LHCN-M2 (cell line): ENCODE results near the gene DCDC2B. TPM values are rescaled to one million over a fixed set of nuclear protein-coding genes. Genes with fewer than 3 reads are reported as not detected.
"Not testable (repeated sequence)": the region's sequence is repeated elsewhere in the genome, so short reads cannot be mapped to it uniquely, and the experiment has no call there.

Experiments used
- DNase-seq: peaks from one replicate; pipeline ENCODE4 v3.0.0-alpha.2; 2012; ENCODE audit warnings: low read depth
- polyA plus RNA-seq: library from polyadenylated mRNA; unstranded; fragments of >200 nt; gene quantifications from one replicate; pipeline ENCODE4 v1.2.1, GENCODE V29; 2012; ENCODE audit warnings: missing spikeins
- total RNA-seq: library from RNA; depleted of rRNA; stranded (reverse); fragments of >200 nt; gene quantifications from 2 replicates; pipeline ENCODE4 v1.2.3, GENCODE V29; 2014; rRNA removed

Gene DCDC2B
- not detected in 2 replicates for total RNA-seq
- 0.05 TPM for polyA plus RNA-seq

DNA sequence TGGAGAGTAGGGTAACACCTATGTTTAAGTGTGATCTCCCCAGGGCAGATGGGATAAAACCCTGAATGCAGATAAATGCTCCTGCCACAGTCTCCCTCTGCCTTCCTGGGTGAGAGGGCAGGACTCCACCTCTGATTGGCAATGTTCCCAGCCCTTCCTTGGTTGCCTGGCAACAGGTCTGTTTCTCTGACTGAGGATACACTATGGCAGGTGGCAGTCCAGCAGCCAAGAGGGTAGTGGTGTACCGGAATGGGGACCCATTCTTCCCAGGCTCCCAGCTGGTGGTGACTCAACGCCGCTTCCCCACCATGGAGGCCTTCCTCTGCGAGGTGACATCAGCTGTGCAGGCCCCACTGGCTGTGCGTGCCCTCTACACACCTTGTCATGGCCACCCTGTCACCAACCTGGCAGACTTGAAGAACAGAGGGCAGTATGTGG, at the start of gene DCDC2B:
DCDC2B (plus strand) TSS at position 199 of the 438 bp plus-strand sequence; CDS start at position 204, 5 bp downstream.
- DNase-seq, result peak; percentile 94

DNA sequence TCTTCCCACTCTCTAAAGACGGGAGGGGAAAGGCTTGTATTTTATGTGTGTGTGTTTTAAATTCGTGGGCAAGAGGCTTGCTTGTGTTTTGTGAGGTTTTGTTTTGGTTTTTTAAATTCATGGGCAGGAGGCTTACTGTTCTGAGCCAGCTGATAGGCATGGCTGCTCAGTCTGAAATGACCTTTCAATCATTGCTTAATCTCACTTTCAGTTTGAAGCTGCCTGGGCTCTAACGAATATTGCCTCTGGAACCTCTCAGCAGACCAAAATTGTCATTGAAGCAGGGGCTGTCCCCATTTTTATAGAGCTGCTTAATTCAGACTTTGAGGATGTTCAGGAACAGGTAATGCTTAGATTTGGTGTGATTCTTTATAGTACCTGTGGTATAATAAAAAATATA, 49.7 kb upstream of the DCDC2B start:
- DNase-seq, result no peak

DNA sequence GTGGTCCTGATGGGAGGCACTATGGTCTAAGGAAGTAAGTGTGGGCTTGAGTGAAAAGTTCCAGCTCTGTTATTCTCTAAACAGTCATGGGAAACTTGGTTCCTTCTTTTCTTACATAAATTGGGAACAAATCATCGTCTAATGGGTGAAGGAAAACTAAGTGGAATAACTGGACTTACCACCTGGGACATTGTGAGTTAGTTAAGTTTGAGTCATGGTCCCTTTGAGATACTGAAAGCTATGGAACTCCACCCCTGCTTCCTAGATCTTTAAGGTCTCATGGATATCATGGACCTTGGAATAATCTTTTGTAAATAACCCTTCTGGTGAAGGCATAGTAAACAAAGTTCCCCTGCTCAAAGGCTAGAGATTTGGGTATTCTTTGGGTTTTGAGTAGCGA, 45.5 kb upstream of the DCDC2B start:
- no peak for DNase-seq

DNA sequence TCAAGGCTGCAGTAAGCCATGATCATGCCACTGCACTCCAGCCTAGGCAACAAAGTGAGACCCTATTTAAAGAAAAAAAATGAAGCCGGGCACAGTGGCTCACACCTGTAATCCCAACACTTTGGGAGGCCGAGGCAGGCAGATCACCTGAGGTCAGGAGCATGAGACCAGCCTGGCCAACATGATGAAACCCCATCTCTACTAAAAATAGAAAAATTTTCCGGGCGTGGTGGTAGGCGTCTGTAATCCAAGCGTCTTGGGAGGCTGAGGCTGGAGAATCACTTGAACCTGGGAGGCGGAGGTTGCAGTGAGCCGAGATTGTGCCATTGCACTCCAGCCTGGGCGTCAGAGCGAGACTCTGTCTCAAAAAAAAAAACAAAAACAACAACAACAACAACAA, 43.3 kb upstream of the DCDC2B start:
- DNase-seq, result not testable (repeated sequence)

DNA sequence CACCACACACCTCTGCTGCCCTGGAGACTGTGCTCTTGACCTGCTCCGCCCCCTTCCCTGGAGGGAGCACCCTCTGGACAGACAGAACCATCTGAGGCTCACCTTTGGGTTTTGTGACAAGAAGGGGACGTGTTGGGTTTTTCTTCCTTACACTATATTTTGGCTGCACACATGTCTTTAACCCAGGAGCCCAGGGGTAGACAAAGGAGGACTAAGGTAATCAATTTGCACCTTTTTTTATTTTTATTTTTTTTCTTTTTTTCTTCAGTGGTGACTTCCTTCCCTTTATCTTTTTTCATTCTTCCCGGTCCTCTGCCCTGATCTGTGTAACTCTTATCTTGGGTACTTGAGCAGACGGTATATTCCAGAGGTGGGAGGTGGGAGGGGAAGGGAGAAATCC, 37.9 kb upstream of the DCDC2B start:
- no peak for DNase-seq

DNA sequence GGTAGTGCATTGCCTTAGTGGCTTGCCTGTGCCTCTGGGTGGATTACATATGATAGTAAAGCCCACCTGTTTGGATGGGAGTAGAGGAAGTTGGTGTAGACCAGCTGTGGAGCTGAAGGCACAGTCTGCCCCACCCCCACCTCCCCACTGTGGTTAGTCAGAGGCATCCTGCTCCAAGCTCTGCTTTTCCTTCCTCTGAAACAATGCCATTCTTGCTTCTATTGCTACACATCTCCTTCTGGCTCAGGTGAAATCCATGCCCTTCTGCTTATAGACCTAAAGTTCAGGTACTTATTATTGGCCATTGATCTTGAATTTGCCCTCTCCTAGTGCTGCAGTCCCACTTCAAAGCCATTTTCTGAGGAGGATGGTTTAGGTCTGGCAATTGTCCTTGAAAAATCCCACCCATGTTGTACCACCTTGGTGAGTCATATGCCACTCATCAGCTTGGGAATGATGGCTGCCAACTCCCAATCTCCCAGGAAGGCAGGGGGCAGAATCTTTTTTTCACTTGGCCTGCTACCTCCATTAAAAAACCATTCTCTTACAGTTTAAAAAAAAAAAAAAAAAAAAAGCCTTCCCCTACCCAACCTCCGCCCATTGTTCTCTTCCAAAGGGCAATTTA, 36.2 kb upstream of the DCDC2B start:
- DNase-seq, result peak; percentile 42

DNA sequence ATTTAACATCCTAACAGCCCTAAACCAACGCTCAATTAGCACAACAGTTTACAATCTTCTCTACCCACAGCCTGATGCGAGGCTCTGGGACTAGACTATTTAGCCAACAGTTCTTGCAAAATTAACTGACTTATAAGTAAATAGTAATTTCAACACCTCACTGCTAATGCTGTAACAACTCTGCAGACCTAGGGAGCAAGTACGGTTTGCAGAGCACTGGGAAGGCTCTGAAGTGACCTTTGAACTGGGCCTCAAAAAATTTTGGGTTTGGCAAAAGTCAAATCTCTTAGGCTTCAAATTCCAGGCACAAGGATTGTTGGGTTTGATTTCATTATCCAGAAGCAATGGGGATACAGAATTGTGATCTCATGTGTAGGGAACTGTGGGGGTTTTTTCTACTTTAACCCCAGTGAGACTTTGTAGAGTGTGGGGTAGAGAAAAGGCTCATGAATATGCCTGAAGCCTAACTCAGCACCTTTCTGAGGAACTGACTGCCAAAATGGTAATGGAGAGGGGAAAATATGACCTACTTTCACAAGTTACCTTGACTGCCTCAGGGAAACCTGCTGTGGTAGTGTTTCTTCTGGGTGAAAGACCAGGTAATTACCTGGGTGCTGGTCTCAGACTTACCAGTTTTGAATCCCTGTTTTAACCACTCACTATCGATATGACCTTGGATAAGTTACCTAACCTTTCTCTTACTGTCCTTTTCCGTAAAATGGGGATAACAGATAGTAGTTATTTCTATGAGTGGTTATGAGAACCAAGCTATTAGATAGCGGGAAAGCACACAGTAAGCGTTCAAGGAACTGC, 30.3 kb upstream of the DCDC2B start:
- DNase-seq, result no peak

DNA sequence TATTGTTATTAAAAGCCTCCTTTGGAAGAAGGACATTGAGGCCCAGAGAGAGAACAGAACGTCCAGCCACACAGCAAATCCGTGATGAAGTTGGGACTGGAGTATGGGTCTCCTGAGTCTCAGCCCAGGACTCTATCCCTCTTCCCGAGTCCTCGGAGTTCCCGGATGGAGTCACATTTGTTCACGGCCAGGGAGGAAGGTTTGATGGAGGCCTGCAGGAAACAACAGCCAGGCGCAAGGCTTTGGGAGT, 29.8 kb upstream of the DCDC2B start:
- no peak for DNase-seq

DNA sequence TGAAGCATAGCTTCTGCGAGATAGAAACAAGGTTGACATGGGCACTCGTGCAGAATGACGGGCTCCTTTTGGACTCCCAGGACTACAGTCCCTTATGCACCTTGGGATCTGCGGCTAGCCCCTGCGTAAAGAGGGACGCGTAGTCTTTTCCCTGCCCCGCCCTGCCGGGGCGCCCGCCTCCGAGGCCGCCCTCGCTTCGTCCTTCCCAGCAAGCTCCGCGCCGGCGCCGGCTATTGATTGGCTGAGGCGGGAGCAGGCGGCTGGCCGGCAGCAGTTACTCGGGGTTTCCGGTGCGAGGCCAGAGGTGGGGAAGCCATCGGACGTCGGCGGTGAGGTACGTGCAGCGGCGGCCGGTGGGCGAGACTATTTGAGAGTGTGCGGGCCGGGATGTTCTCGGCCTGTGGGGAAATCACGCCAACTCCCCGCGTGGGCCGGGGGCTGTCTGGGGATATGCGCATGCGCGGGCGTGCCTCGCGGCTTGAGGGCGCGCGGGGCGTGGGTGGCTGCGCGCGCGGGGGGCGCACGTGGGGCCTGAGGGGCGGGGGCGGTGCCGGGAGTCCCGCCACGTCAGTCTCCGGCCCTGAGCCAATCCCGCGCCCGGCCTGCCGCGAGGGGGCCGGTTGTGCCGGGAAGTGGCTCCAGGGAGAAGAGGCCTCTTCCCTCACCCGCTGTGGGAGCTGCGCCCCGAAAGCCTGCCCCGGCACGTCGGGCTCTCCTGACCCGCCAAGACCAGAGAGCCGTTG, 29.3 kb upstream of the DCDC2B start, which contains the start of gene TXLNA:
TXLNA (plus strand) TSS at position 233 of the 743 bp plus-strand sequence. CDS start 671 bp downstream, outside the sequence.
- peak; percentile 88 for DNase-seq

DNA sequence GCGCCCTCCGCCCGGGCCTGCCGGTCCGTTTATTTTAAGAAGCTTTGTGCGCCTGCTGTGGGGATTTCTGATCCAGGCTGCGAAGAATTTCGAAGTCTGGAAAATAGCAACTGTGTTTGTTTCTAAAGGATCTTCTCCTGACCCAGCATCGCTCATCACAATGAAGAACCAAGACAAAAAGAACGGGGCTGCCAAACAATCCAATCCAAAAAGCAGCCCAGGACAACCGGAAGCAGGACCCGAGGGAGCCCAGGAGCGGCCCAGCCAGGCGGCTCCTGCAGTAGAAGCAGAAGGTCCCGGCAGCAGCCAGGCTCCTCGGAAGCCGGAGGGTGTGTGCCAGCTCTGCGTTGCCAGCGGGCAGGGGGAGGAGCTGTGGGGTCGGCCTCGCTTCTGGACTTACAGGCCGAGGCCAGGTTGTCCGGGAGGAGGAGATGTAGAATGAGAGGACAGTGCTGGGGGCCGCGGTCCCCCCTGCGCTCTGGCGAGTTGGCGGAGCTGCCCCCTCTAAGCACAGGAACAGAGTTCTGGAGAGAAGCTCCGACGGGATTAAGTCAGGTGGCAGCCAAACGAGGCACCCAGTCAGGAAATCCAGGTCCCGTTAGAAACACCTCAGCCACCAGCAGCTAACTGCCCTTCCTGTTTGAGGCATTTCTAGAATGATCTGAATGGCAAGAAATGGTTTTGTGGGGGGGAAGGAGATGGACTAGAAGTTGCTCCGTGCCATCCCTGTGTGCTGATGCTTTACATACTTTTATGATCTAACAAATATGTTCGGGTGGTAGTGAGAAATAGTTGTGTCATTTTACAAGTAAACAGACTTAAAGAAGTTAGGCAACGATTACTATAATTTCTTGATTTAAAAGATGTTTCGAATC, 28.5 kb upstream of the DCDC2B start:
- DNase-seq, result peak; percentile 51

DNA sequence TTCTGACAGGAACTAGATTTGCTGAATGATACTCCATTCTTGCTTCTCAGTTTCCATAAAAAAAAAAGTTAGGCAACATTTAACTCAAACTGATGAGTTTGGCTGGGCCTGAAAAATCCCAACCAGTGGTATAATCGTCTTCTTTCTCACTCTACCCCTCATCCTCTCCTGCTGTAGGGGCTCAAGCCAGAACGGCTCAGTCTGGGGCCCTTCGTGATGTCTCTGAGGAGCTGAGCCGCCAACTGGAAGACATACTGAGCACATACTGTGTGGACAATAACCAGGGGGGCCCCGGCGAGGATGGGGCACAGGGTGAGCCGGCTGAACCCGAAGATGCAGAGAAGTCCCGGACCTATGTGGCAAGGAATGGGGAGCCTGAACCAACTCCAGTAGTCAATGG, 27.8 kb upstream of the DCDC2B start:
- DNase-seq, result no peak

DNA sequence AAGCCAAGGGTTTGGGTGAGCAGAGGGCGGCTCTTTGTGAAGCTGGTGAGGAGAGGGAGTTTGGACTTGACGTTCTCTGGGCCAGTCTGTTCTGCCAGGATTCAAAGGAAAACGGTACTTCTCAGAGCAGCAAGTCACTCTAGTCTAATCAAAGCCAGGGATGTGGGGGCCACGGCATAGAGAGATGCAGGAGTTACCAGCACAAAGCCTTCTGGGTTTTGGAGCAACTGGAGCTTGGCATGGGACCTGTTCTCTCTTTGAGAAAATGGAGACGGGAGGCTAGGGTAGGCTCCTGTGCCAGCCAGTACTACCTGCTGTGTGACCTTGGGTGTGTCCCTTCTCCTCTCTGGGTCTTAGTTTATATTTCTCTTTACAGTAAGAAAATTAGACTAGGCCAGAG, 27.3 kb upstream of the DCDC2B start:
- DNase-seq, result no peak

DNA sequence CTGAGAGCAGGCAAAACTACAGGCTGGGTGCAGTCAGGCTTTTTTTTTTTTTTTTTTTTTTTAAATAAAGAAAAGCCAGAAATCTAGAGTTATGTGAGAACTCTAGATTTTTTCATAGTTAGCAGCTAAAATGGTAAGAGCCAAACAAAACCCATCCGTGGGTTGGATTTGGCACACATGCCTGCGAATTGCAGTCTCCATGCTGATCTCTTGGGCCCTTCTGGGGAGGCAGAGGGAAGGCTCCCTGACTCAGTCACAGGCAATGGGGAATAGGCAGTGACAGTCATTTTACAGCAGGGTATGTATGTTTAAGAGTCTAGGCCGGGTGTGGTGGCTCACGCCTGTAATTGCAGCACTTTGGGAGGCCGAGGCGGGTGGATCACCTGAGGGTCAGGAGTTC, 26.8 kb upstream of the DCDC2B start:
- no peak for DNase-seq

DNA sequence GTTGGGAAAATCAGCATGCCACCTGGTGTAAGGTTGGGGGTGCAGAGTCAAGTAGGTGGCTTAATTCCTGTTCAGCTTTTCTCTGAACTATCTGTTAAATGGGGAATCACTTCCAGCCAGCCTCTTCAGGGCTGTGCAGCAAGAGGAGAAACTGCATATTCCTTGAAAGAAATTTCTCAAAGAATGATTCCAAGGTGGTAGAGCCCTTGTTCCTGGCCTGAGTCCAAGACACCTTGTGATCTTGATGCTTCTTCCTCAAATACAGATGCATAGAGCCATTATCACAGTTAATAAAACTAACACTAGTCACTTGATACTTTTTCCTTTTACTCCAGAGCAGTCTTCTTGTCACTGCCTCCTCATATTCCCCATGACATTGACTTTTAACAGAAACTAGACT, 24.2 kb upstream of the DCDC2B start:
- DNase-seq, result no peak

DNA sequence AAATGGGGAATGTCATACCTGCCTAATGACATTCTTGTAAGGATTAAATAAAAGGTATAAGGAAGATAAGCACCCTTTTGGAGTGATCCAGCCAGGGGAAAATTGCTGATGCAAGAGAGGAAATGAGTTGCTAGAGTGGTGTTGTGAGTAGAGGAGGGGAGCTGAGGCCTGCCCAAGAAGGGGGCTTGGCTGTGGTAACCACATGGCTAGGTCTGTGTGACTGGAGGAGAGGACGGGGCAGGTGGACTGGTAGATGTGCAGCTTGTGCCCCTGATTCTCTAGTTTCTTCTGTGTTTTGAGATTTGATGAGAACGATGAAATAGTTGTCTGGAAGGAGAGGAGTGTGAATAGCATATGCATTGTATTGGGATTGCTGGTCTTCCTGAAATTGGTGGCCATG, 22.8 kb upstream of the DCDC2B start:
- no peak for DNase-seq

DNA sequence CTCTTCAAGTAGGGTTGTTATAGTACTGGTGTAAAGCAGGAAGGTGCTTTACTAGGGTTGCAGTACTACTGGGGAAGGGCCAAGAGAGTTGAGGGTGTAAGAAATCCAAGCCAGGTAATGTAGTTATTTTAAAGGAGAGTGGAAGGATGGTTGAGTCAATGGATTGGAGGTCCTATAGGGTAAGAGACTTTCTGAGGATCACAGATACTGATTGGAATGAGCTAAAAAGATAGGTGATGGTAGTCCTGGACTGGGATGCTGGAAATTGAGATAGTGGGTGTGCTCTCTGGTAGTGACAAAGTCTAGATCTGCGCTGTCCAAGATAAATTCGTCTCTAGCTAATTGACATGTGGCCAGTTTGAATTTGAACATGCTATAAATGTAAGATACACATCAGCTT, 22.4 kb upstream of the DCDC2B start:
- DNase-seq, result no peak

DNA sequence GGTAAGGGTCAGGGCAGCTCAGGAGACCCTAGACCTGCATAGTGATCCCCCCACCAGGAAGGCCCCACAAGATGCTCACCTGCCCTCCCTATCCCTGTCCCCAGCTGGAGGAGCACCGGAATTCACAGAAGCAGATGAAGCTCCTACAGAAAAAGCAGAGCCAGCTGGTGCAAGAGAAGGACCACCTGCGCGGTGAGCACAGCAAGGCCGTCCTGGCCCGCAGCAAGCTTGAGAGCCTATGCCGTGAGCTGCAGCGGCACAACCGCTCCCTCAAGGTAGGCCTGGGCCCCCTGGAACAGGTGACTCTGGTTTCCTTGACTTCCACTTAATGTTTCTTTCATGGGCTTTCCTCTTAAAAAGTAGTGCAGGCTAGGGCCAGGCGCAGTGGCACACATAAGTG, 21.0 kb upstream of the DCDC2B start:
- no peak for DNase-seq

DNA sequence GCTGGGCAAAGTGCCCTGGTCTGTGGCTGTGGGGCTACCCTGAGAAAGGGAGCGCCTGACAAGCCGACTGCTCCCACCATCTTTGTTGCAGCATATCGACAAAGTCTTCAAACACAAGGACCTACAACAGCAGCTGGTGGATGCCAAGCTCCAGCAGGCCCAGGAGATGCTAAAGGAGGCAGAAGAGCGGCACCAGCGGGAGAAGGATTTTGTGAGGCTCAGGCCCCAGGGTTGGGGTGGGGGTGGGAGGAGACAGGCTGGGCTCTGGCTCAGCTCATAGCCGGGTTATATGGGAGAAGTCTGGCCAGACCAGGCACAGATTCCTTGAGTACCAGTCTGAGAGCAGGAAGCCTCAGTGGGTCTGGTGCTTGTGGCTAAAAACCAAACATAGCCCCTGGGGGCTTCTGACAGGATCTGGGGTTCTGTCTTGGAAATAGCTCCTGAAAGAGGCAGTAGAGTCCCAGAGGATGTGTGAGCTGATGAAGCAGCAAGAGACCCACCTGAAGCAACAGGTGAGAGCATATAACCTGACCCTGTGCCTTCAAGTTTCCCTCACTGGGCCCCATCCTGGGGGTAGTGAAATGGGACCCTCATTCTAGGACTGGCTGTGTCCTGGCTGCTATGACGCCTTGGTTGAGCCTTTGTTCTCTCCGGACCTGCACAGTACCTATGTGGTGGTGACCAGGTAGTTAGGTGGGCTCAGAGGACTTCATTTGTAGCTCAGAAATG, 16.5 kb upstream of the DCDC2B start:
- DNase-seq, result no peak

DNA sequence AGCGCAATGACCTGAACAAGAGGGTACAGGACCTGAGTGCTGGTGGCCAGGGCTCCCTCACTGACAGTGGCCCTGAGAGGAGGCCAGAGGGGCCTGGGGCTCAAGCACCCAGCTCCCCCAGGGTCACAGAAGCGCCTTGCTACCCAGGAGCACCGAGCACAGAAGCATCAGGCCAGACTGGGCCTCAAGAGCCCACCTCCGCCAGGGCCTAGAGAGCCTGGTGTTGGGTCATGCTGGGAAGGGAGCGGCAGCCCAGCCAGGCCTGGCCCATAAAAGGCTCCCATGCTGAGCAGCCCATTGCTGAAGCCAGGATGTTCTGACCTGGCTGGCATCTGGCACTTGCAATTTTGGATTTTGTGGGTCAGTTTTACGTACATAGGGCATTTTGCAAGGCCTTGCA, 13.9 kb upstream of the DCDC2B start:
- DNase-seq, result no peak

DNA sequence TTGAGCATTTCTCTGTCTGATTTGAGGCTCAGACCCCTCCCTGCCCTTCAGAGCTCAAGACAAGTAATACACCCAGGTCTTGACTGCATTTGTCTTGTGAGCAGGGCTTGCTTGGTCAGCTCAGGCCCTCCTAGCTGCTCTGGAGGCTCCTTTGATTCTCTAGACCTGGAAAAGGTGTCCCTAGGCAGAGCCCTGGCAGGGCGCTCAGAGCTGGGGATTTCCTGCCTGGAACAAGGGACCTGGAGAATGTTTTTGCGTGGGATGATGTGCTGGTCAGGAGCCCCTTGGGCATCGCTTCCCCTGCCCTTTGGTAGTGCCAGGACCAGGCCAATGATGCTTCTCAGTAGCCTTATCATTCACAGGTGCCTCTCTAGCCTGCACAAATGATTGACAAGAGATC, 13.4 kb upstream of the DCDC2B start:
- DNase-seq, result no peak
